Measurements from ENCODE around the gene SH3BP2.

The SH3BP2 gene

DNA sequence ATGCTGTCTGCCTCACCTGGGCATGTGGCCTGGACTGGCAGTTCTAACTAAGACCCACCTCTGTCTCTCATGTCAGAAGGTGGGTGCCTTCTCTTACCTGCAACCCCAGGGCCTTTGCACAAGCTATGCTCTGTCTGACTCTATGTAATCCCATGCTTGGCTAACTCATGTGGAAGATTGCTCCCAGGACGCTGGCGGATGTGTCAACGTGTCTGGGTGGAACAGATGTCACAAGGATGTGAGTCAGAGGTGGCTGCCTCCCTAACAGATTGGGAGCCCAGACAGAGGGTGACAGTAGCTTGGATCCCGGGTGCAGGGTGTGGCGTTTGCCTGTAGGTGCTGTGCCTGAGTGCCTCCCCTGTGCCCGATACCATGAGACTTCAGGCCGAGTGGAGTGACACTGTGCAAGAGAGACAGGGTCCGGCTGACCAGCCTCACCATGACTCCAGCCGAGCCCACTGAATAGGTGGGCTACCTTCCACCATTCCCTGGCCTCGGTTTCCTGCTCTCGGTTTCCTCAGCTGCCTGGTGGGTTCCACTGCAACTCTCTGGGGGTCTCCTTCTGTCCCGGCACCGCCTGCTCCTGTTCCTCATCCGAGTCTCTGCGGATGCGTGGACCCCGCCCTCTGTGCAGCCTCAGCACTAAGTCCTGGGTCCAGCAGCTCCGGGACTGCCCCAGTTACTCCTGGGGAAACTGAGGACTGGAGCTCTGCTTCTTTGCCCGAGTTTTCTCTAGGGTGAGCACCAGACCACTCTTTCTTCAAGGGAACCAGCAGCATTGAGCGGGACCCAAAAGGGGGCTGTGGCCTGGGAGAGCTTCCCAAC lies 11.0 kb downstream of the SH3BP2 start:
- DNase-seq (ENCODE audit: low spot score), result peak; percentile 59

DNA sequence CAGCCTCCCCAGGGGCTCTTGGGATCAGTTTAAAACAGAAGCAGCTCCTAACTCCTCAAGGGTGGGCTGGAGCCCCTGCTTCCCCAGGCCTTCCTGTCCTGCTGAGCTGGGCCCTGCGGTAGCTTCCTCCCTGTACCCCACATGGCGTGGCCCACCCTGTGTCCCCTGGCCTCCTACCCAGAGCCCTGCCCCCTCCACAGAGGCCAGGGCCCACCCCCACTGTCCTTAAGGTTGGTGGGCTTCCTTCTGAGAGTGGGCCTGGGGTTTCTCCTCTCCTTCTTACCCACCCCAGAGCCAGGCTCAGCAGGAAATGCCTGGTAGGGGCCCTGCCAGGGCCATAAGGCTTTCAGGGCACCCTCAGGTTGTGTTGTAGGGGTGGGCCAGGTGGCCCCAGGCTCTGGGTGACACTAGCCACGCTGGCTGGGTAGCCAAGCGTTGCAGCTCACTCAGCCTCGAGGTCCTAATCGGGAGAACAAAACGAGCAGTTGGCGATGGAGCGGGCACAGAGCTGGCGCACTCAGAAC lies 11.6 kb downstream of the SH3BP2 start:
- DNase-seq (ENCODE audit: low spot score), result no peak

DNA sequence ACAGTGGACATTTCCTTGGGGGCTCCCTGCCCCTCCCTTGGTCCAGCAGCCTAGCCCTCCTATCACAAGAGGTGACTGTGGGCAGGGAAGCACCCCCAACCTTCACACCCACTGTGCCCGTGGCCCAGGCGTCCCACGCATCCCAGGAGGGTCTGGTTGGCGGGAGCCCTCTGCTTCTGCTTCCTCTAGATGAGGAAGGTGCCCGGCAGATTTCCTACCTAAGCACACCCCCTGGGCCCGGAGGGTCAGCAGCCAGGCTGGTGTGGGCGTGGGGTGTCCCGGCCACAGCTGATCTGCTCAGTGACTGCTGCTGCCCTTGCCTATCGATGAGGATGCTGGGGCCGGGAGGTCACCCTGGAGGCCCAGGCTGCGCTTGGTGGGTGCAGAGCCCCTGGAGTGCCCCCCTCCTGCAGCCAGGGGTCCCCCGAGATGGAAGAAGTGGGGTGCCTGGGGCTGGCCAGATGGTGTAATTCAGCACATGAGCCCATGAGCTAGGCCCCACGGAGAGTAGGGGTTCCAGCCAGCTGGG lies 12.2 kb downstream of the SH3BP2 start:
- DNase-seq (ENCODE audit: low spot score), result no peak

DNA sequence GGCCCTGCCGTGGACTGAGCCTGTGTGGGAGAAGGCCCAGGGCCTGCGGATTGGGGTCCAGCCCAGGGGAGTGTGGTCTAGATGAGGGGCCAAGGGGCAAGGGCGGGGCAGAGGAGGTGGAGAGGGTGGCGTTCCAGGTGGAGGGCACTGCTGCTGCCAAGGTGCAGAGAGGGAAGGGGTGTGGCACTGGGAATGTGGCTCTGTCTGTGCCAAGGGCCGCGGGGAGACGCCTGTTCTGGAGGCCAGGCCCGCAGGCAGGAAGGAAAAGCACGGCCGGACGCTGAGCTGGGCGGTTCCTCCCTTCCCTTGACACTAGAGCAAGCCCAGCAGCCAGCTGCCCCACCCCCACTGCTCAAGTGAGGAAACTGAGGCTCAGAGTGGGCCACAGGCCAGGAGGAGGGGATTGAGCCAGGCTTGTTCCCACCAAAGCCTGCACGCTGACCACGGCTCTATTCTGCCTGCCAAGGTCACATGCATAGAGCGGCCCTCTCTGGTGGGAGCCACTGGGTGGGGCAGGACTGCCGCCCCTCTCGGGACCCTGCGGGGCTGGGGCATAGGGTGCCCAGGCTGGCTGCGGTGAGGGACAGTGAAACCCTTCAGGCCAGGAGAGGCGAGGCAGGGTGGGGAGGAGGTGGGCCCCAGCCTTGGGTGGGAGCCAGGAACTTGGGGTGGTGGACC lies 13.0 kb downstream of the SH3BP2 start:
- no peak for DNase-seq (ENCODE audit: low spot score)

DNA sequence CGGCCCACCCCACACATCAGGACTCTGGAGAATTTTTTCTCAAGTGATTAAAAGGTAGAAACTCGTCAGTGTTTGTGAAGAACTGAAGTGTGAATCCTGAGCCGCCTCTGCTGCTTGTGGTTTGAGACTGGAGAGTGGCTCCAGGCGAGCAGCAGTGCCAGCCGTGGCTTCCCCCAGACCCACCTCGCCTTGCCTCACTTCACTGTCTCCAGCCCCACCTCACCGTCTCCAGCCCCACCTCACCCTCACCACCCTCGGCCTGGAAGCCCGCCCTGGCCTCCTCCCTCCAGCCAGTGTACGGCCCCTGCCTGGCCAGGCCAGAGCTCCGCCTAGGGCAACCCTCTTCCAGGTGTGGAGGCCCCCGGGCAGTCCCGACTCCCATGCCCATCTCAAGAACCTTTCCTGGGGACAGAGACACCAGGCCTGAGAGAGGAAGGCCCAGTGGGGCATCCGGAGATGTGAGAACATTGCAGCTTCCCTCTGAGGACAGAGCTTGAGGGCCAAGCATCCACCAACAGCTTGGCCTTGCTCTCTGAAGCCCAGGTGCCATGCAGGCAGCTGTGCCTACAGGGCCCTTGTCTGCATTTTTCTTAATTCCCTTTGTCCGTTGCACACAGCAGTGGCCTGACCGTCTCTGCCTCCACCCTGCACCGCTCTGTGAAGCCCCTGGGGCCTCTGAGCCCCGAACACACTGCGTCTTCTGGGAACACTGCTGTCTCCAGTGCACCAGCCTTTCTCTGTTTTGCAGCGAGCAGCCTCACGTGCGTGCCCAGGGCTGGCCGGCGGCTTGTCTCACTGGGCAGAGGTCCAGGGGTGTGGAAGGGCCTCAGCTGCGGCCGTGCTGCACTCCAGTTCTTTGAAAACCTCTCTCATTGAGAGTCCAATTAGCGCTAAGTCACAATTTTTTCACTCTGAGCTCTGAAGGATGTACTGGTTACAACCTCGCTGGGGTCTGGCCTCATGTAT lies 13.8 kb downstream of the SH3BP2 start:
- DNase-seq (ENCODE audit: low spot score), result peak; percentile 69

DNA sequence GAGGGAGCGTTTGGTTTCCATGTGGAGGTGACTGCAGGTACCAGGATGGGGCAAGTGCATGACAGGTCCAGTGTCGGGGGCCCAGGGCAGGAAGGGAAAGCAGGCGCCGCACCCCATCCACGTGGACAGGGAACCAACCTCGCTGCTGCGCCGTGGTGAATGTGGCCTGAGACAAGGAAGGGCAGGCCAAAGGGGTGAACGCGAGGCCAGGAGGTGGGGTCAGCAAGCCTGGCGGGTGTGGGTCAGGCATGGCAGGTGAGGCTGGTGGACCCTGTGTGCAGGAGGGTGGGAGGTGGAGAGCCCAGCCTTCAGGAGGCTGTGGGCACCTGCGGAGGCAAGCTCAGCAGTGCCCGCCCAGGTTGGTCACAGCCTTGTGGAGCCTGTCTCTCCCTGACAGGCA lies 14.7 kb downstream of the SH3BP2 start:
- no peak for DNase-seq (ENCODE audit: low spot score)

DNA sequence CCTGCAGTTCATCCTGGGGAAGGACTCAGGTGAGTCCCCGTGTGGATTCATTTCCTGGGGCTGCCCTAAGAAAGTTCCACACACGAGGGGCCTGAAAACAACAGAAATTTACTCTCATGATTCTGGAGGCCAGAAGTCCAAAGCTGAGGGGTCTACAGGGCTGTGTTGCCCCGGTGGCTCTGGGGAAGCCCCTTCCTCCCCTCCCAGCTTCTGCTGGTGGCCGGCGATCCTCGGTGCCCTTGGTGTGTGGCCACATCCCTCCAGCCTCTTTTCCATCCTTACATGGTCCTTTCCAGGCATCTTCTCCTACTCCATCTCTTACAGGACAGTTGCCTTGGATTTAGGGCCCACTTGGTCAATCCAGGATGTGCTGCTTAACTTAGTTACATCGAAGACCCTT lies 15.1 kb downstream of the SH3BP2 start:
- no peak for DNase-seq (ENCODE audit: low spot score)

DNA sequence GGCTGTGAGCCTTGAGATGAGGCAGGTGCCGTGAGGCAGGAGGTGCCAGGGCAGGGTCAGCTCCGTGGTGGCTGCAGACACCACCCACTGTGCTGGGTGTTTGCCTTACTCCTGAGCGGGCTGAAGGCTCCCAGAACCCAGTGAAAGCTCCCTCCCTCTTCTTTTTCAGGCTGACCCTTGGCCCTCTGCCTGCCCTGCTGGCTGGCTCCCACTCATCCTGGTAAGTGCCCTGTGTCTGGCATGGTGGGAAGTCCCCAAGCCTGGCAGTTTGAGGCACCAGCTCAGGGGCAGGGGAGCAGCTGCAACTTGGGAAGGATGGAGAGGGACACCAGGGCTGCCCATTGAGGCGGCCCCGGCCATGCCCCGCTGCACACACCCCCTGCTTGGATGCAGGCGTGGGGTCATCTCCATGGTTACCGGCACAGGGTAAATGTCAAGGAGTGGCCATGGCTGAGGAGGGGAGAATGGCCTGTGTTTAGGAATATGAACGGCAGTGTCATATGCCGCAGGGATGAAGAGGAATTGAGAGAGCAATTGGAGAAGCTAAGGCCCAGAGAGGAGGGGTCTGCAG lies 16.8 kb downstream of the SH3BP2 start:
- DNase-seq (ENCODE audit: low spot score), result no peak

DNA sequence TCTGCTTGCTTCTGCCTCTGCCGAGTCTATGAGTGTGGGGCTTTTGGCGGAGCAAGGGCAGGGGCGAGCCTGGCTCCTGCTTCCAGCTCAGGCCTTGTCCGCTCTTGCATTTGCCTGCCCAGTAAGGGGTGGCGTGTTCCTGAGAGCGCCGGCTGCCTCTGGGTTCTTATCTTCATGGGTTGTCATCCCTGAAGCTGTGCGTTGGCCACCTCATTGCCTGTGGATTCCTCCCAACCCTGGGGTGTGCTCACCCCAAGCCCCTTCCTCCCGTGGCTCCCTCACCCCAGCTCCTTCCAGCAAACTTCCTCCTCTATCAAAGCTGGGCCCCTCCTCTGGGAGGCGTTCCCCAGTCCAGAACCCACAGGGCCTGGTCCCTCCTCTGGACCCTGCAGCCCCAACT lies 17.5 kb downstream of the SH3BP2 start:
- DNase-seq (ENCODE audit: low spot score), result no peak

DNA sequence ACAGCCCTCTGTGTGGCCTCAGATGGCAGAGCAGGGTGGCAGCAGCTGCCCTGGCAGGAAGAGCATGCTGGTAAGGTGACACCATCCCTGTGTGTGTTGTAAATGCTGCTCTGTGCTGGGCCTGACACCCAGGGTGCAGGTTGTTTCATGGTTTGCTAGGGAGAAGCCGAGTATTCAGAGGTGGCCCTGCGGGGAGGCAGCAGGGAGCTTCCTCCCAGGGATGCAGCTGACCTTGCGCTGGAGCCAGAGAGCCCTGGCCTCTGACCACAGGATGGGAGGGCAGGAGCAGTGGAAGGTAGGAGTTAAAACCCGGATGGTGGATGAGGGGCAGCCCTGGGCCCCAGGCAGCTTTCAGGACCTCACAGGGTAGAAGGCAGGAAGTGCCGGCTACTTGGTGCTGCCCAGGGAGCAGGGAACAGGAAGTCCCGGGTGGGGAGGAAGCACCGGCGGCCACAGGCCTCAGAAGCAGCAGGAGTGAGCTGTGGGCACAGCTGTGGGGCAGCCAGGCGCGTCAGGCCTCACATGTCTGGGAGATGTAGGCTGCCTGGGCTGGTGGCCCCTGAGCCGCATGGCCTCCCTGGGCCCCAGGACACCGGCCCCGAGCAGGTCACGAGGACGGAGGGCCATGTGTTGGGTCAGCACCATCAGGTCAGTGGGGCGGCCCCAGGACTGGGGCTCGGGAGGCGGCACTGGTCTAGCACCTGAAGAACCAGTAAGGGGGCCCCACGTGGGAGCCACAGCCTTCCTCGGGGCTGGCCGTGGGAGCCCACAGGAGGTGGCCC lies 19.1 kb downstream of the SH3BP2 start:
- DNase-seq (ENCODE audit: low spot score), result peak; percentile 67

DNA sequence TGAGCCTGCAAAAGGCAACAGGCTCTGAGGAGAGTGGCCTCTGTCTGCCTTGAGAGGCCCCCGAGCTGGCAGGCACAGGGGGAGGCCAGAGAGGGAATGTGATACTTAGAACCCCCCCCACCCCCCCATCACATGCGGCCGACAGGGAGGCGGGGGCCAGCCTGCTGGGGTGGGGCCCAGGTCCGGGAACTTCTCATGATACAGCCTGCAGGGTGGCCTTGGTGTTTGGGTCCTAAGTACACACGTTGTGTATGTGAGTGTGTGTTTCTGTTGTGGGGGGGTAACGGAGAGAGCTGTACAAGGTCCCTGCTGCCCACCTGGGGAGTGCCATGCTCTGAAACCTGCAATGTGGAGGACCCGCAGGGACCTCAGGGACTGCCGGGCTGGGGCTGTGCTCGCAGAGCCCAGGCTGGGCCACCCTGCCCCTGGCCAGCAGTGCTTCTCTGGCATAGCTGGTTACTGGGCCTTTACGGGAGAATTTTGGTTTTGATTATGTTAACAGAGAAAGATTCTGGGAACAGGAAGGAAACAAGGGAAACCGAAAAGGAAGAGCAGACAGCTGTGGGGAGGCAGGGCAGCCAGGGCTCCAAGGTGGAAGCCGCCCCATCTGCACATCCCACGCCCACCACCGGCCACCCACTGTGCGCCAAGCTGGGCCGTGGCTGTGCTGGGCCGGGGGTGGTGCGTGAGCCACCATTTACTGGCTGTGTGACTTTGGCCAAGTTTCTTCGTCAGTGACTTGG lies 19.9 kb downstream of the SH3BP2 start:
- no peak for DNase-seq (ENCODE audit: low spot score)

DNA sequence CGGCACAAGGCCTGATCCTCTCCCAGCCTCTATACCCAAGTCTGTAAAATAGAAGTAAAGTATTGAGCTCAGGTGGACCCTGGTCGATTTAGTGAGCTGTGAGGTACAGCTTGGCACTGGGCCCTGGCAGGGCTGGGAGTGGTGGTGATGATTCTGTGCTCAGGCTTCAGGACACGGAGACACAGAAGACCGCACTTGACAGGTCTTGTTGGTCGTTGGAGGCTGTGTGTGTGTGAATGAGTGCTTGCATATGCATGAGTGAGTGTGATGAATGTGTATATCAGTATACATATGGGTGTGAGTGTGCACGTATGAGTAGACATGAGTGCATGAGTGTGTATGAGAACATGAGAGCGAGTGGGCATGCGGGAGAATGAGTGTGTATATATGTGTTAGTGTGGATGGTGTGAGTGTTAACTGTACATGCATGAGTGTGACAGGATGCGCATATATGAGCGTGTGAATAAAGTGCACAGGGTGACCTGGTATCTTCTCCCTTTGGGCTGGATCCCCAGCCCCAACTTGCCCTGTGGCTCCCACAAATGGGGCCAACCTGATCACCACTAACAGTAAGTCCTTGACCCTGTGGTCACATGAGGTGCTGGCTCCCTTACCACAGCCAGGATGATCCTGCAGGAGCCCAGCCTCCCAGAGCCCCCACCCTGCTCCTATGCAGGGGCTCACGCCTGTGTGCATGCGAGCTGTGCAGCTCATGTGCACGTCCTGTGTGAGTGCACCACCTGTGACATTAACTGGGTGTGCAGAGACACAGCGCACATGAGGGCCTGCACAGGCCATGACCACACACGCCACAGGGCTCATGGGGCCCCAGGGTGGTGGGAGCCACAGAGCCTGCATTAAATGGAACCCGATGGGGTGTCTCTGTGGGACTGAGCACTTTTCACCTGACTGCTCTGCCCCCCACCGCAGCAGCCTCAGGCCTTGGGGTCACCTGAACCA lies 20.8 kb downstream of the SH3BP2 start:
- no peak for DNase-seq (ENCODE audit: low spot score)

DNA sequence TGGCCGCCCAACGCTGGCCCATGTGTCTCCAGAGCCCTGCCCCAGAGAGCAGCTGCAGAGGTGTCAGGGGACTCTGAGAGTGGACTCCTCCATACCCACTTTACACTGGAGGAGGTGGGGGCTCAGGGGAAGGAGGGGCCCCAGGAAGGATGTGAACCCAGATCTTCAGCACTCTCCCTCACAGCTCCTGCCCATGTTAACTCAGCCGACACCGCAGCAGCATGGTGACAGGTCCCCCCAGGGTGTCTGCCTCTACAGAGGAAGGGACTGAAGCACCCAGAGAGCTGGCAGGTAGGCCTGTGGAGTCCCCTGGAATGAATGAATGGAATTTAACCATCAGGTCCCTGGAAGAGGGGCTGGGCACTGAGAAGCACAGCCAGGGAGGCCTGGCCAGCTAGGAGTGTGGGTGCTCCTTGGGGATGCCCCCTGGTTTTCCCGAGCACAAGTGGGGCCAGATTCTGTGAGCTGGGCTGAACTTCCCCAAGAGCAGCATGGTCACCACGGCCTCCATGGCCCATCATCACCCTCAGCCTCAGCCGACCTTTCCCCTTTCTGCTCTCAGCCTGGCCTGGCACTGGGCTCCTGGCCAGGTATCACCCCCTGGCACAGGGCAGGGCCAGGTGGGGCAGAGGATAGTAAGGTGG lies 21.9 kb downstream of the SH3BP2 start:
- DNase-seq (ENCODE audit: low spot score), result no peak

DNA sequence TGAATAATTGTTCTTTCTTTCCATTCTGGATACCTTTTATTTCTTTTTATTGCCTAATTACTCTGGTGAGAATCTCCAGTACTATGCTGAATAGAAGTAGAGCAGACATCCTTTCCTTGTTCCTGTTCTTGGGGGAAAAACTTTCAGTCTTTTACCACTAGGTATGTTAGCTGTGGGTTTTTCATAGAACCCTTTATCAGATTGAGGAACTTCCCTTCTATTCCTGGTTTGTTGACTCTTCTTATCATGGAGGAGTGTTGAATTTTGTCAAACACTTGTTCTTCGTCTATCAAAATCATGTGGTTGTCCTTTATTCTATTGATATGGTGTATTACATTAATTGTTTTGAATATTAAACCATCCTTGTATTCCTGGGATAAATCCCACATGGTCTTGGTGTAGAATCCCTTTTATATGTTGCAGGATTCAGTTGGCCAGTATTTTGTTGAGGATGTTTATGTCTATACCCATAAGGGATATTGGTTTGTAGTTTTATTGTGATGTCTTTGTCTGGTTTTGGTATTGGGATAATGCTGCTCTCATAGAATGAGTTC lies 23.6 kb downstream of the SH3BP2 start:
- no peak for DNase-seq (ENCODE audit: low spot score)

DNA sequence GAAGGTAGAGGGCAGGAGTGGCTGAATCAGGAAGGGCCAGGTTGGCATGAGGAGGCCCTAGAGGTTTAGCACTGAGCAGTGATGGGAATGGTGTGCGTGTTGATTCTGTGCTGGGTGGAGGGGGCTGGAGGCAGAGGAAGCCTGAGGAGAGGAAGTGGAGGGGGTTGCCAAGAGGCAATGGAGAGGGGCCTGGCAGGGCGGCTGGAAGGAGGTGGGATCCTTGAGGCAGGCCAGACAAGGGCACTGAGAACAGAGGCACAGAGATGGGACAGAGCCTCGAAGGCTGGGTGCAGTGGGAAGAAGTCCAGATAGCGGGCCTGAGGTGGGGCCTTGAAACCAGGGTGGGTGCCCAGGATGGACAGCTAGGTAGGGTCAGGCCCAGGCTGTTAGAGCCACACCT lies 24.3 kb downstream of the SH3BP2 start:
- no peak for DNase-seq (ENCODE audit: low spot score)

DNA sequence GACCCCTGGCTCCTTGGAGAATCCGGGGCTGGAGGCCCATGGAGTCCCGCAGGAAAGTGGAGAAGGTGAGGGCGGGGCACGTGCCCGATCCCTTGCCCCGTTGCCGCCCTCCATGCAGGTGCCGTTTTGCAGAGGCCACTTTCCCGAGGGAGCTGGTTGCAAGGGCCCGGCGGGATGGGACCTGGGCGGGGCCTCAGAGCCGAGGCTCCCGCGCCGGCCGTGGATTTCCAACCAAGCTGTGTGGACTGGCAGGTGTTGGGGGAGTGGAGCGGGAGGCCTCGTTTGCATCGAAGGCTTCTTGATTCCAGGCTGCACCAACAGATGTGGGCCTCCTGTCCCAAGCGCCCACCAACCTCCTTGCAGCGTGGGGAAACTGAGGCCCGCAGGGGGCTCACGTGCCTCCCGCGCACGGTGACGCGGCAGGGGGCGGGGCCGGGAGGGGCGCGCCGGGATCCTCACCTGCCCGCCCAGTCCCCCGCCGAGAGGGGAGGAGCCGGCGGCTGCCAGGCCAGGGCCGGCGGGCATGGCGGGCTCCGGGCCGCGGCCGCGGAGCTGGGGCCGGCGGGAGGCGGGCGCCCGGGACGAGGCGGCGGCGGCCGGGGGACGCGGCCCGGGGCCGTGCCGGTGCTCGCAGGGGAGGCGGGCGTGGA lies 24.9 kb downstream of the SH3BP2 start:
- peak; percentile 59 for DNase-seq (ENCODE audit: low spot score)

DNA sequence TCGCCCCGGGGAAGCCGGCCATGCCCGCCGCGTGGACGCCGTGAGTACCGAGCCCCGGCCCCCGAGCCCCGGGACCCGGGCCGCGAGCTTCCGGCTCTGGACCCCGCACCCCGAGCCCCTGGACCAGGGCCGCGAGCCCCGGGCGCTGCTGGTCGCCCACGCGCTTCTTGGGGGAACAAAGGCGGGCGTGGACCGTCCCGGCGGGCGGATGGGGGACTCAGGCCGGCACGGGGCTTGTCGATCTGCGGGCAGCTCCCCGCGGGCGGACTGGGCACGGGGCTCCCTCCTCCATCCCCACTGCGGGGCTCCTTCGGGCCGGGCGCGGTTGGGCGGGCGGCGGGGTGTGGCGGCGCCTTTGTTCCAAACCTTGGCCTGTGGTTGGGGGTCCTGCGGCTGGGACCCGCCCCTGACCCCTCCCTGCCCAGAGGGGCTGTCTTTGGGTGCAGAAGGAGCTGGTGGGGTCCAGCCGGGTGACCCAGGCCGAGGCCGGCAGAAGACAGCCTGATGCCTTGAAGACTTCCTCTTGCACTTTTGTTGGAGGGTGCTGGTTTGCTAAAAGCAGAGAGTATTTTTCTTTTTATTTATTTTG lies 25.6 kb downstream of the SH3BP2 start:
- DNase-seq (ENCODE audit: low spot score), result peak; percentile 22

Data from AG08395 (cell line).